ENCODE measurements around the gene PRRG4.

PRRG4 gene

GRCh38 chr11:32827276-32827675 lies 2.5 kb upstream of the PRRG4 start:
- Histone ChIP-seq H3K9me3 (ENCODE audit: control insufficient read depth in 5 of 5, low read length in 5 of 5) (no peaks in the 10 kb centered on the region), H3K4me3 (ENCODE audit: low read depth in 1 of 5, low read length in 5 of 5) (no peak overlapping the region), H3K27ac (ENCODE audit: low read depth, low read length) (no peak overlapping the region), H3K9ac (ENCODE audit: low read length in 5 of 5) (no peak overlapping the region), H3K4me1 (ENCODE audit: control insufficient read depth in 5 of 5, insufficient read depth in 5 of 5, low read length in 5 of 5) (peaks cover 0 to 17% (median 15%) of the 10 kb centered on the region in 5 donors), H3K36me3 (ENCODE audit: control insufficient read depth in 5 of 5, insufficient read depth in 5 of 5, low read length in 5 of 5) (no peaks in the 10 kb centered on the region), H3K27me3 (ENCODE audit: control insufficient read depth in 5 of 5, insufficient read depth in 4 of 5, low read length in 5 of 5) (peaks cover 0 to 2% (median 0%) of the 10 kb centered on the region in 5 donors)

DNA sequence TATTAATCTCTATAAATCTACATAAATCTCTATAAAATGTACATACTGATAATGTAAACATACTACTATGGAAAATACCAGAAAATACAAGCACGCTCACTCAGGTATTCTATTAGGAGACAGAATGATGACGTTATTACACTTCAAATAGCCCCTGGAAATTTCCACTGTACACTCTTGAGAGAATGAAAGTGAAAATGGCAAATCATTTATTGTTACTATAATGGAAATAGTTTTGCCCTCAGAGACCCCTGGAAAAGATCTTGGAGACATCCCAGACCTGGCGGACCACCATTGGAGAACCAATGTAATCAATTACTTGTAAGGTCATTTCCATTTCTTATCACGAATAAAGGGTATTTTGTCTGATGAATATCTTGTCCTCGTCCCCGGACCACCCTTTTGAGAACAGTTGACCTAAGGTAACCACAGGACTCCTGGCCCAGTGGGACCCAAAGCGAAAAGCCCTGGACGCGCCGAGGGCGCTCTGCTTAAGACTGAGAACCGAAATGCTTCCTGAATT lies 509 bp upstream of the PRRG4 start:
- Histone ChIP-seq H3K27me3 (ENCODE audit: control insufficient read depth in 5 of 5, insufficient read depth in 4 of 5, low read length in 5 of 5) (peaks cover 0 to 2% (median 0%) of the 10 kb centered on the region in 5 donors), H3K9me3 (ENCODE audit: control insufficient read depth in 5 of 5, low read length in 5 of 5) (no peaks in the 10 kb centered on the region), H3K4me3 (ENCODE audit: low read depth in 1 of 5, low read length in 5 of 5) (peak overlapping the region; percentile 71 to 80 (median 75)), H3K4me1 (ENCODE audit: control insufficient read depth in 5 of 5, insufficient read depth in 5 of 5, low read length in 5 of 5) (peaks cover 0 to 17% (median 15%) of the 10 kb centered on the region in 5 donors), H3K36me3 (ENCODE audit: control insufficient read depth in 5 of 5, insufficient read depth in 5 of 5, low read length in 5 of 5) (no peaks in the 10 kb centered on the region), H3K9ac (ENCODE audit: low read length in 5 of 5) (peak overlapping the region in 4 of 5 donors; percentile 2 to 60 (median 36)), H3K27ac (ENCODE audit: low read depth, low read length) (no peak overlapping the region)

DNA sequence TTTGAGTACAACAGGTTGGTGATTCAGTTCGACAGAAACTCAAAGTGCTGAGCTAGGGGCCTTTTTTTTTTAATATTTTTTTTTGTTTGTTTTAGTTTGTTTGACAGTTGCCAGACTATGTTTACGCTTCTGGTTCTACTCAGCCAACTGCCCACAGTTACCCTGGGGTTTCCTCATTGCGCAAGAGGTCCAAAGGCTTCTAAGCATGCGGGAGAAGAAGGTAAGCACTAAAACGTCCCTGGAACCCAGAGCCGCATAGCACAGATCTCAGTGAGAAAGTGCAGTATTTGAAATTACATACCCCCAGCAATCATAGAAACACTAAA lies 649 bp downstream of the PRRG4 start:
- Histone ChIP-seq H3K9ac (ENCODE audit: low read length in 5 of 5) (peak overlapping the region in 4 of 5 donors; percentile 24 to 64 (median 52)), H3K27ac (ENCODE audit: low read depth, low read length) (no peak overlapping the region), H3K4me3 (ENCODE audit: low read depth in 1 of 5, low read length in 5 of 5) (peak overlapping the region in 4 of 5 donors; percentile 71 to 80 (median 76)), H3K4me1 (ENCODE audit: control insufficient read depth in 5 of 5, insufficient read depth in 5 of 5, low read length in 5 of 5) (peaks cover 0 to 17% (median 15%) of the 10 kb centered on the region in 5 donors), H3K27me3 (ENCODE audit: control insufficient read depth in 5 of 5, insufficient read depth in 4 of 5, low read length in 5 of 5) (peaks cover 0 to 2% (median 0%) of the 10 kb centered on the region in 5 donors), H3K9me3 (ENCODE audit: control insufficient read depth in 5 of 5, low read length in 5 of 5) (no peaks in the 10 kb centered on the region), H3K36me3 (ENCODE audit: control insufficient read depth in 5 of 5, insufficient read depth in 5 of 5, low read length in 5 of 5) (no peaks in the 10 kb centered on the region)

DNA sequence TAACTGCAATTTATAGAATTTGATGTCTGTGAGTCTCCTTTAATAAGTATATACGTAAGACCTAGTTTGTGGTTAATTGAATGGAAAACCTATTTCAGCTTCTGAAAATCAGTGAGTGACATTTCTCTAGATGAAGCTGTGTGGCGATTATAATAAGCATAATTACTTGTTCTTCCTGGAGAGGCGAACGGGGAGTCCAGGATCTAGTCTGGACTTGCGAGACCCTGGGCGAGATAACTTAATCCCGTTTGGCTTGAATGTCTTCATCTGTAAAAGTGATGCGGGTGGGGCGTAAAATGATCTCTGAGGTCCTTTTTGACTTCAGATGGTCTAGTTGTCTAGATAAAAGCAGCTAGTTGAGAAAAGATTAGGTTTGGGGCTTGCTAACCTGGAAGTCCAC lies 1.1 kb downstream of the PRRG4 start:
- Histone ChIP-seq H3K4me1 (ENCODE audit: control insufficient read depth in 5 of 5, insufficient read depth in 5 of 5, low read length in 5 of 5) (peaks cover 0 to 17% (median 15%) of the 10 kb centered on the region in 5 donors), H3K4me3 (ENCODE audit: low read depth in 1 of 5, low read length in 5 of 5) (no peak overlapping the region)

GRCh38 chr11:32831221-32831620 lies 1.5 kb downstream of the PRRG4 start:
- Histone ChIP-seq H3K9ac (ENCODE audit: low read length in 5 of 5) (no peak overlapping the region), H3K4me3 (ENCODE audit: low read depth in 1 of 5, low read length in 5 of 5) (no peak overlapping the region), H3K4me1 (ENCODE audit: control insufficient read depth in 5 of 5, insufficient read depth in 5 of 5, low read length in 5 of 5) (peaks cover 0 to 17% (median 15%) of the 10 kb centered on the region in 5 donors)

More for the DNA sequence above, 1.1 kb downstream of the PRRG4 start:
- Histone ChIP-seq H3K27ac (ENCODE audit: low read depth, low read length) (no peak overlapping the region), H3K27me3 (ENCODE audit: control insufficient read depth in 5 of 5, insufficient read depth in 4 of 5, low read length in 5 of 5) (peaks cover 0 to 2% (median 0%) of the 10 kb centered on the region in 5 donors), H3K36me3 (ENCODE audit: control insufficient read depth in 5 of 5, insufficient read depth in 5 of 5, low read length in 5 of 5) (no peaks in the 10 kb centered on the region), H3K9me3 (ENCODE audit: control insufficient read depth in 5 of 5, low read length in 5 of 5) (no peaks in the 10 kb centered on the region), H3K9ac (ENCODE audit: low read length in 5 of 5) (no peak overlapping the region)

GRCh38 chr11:32833921-32834320 lies 4.2 kb downstream of the PRRG4 start:
- no peak overlapping the region for H3K9ac ChIP-seq (ENCODE audit: low read length in 5 of 5)
- no peaks in the 10 kb centered on the region for H3K9me3 ChIP-seq (ENCODE audit: control insufficient read depth in 5 of 5, low read length in 5 of 5)
- peaks cover 0 to 2% (median 0%) of the 10 kb centered on the region in 5 donors for H3K27me3 ChIP-seq (ENCODE audit: control insufficient read depth in 5 of 5, insufficient read depth in 4 of 5, low read length in 5 of 5)
- no peak overlapping the region for H3K27ac ChIP-seq (ENCODE audit: low read depth, low read length)
- H3K4me3 ChIP-seq (ENCODE audit: low read depth in 1 of 5, low read length in 5 of 5): no peak overlapping the region
- no peaks in the 10 kb centered on the region for H3K36me3 ChIP-seq (ENCODE audit: control insufficient read depth in 5 of 5, insufficient read depth in 5 of 5, low read length in 5 of 5)
- H3K4me1 ChIP-seq (ENCODE audit: control insufficient read depth in 5 of 5, insufficient read depth in 5 of 5, low read length in 5 of 5): peaks cover 0 to 17% (median 15%) of the 10 kb centered on the region in 5 donors

More at GRCh38 chr11:32831221-32831620, 1.5 kb downstream of the PRRG4 start:
- no peak overlapping the region for H3K27ac ChIP-seq (ENCODE audit: low read depth, low read length)
- peaks cover 0 to 2% (median 0%) of the 10 kb centered on the region in 5 donors for H3K27me3 ChIP-seq (ENCODE audit: control insufficient read depth in 5 of 5, insufficient read depth in 4 of 5, low read length in 5 of 5)
- H3K36me3 ChIP-seq (ENCODE audit: control insufficient read depth in 5 of 5, insufficient read depth in 5 of 5, low read length in 5 of 5): no peaks in the 10 kb centered on the region
- no peaks in the 10 kb centered on the region for H3K9me3 ChIP-seq (ENCODE audit: control insufficient read depth in 5 of 5, low read length in 5 of 5)

- H3K9ac ChIP-seq (ENCODE audit: low read length in 5 of 5): no peak overlapping the region
- no peaks in the 10 kb centered on the region for H3K9me3 ChIP-seq (ENCODE audit: control insufficient read depth in 5 of 5, low read length in 5 of 5)
- no peaks in the 10 kb centered on the region for H3K4me1 ChIP-seq (ENCODE audit: control insufficient read depth in 5 of 5, insufficient read depth in 5 of 5, low read length in 5 of 5)
- H3K27ac ChIP-seq (ENCODE audit: low read depth, low read length): no peak overlapping the region
- H3K27me3 ChIP-seq (ENCODE audit: control insufficient read depth in 5 of 5, insufficient read depth in 4 of 5, low read length in 5 of 5): no peaks in the 10 kb centered on the region
- no peaks in the 10 kb centered on the region for H3K36me3 ChIP-seq (ENCODE audit: control insufficient read depth in 5 of 5, insufficient read depth in 5 of 5, low read length in 5 of 5)
- no peak overlapping the region for H3K4me3 ChIP-seq (ENCODE audit: low read depth in 1 of 5, low read length in 5 of 5)
Measured at GRCh38 chr11:32836946-32837345, 7.2 kb downstream of the PRRG4 start.

DNA sequence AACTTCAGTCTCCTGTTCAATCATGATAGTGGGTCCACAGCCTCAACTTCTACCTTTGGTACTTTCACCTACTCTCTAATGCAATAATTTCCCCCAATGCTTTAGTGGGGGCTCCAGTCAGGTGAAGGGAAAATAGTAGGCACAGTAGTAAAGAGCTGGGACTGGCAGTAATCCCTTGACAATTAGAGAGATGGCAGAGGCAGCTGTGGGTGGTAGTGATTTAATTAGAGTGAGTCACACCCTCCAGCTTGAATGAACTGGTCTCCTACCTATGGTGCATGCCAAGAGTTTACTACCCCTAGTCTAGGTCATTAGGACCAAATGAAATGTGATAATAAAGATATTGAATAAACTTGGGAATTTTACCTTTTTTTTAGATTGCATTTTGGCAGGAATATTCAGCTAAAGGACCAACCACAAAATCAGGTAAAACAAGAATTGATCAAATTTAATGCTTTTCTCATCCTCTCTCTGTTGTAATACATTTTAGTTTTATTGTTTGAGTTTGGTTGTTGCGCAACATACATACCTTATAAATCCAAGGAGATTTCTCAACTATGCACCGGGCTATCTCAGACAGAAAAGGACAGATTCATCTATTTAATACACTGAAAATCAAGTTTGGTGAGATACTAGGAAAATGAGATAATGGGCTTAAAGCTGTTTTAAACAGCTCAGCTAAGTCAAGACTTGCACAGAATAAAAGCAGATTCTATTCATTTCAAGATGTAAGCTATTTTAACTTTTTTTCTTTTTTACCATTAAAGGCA lies 9.0 kb downstream of the PRRG4 start:
- no peaks in the 10 kb centered on the region for H3K36me3 ChIP-seq (ENCODE audit: control insufficient read depth in 5 of 5, insufficient read depth in 5 of 5, low read length in 5 of 5)
- H3K27ac ChIP-seq (ENCODE audit: low read depth, low read length): no peak overlapping the region
- H3K4me1 ChIP-seq (ENCODE audit: control insufficient read depth in 5 of 5, insufficient read depth in 5 of 5, low read length in 5 of 5): peaks cover 0 to 2% (median 0%) of the 10 kb centered on the region in 5 donors
- H3K9me3 ChIP-seq (ENCODE audit: control insufficient read depth in 5 of 5, low read length in 5 of 5): no peaks in the 10 kb centered on the region
- H3K4me3 ChIP-seq (ENCODE audit: low read depth in 1 of 5, low read length in 5 of 5): no peak overlapping the region
- H3K9ac ChIP-seq (ENCODE audit: low read length in 5 of 5): no peak overlapping the region
- no peaks in the 10 kb centered on the region for H3K27me3 ChIP-seq (ENCODE audit: control insufficient read depth in 5 of 5, insufficient read depth in 4 of 5, low read length in 5 of 5)

DNA sequence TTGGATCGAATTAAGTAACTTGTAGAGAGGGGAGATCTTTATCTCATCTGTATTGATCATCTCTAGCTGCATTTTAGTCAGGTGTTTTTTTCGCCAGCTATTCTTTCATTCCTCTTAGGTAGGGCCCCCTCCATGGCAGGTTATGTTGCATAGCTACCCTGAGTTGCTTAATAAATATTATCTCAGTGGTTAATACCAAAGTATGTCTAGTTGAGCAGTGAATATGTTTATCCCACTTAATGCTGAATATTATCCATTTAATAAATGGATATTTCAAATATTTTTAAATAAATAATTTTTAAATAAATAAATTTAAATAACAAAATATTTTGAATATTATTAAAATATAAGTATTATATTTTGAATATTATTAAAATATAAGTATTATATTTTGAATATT lies 9.6 kb downstream of the PRRG4 start:
- Histone ChIP-seq H3K4me3 (ENCODE audit: low read depth in 1 of 5, low read length in 5 of 5) (no peak overlapping the region), H3K4me1 (ENCODE audit: control insufficient read depth in 5 of 5, insufficient read depth in 5 of 5, low read length in 5 of 5) (peaks cover 0 to 3% (median 0%) of the 10 kb centered on the region in 5 donors), H3K36me3 (ENCODE audit: control insufficient read depth in 5 of 5, insufficient read depth in 5 of 5, low read length in 5 of 5) (no peaks in the 10 kb centered on the region), H3K27me3 (ENCODE audit: control insufficient read depth in 5 of 5, insufficient read depth in 4 of 5, low read length in 5 of 5) (no peaks in the 10 kb centered on the region), H3K9me3 (ENCODE audit: control insufficient read depth in 5 of 5, low read length in 5 of 5) (no peaks in the 10 kb centered on the region), H3K27ac (ENCODE audit: low read depth, low read length) (no peak overlapping the region), H3K9ac (ENCODE audit: low read length in 5 of 5) (no peak overlapping the region)

DNA sequence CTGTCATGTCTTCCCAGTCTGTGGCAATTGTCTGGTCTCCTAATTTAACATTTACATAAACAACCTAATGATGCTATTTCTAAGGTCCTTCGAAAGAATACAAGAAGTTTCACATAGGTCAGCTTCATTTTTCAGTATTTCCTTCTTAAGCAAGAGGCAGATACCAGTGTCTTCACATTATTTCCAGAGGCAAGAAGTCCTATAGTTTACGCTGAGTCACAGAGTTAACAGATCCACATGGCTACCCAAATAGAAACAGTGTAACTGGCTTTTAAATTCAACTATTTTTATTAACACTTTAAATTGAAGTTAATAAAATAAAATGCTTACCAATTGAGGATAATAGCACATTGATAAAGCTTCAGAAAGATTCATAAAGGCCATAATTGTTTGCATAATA lies 10.9 kb downstream of the PRRG4 start:
- no peaks in the 10 kb centered on the region for H3K36me3 ChIP-seq (ENCODE audit: control insufficient read depth in 5 of 5, insufficient read depth in 5 of 5, low read length in 5 of 5)
- H3K27ac ChIP-seq (ENCODE audit: low read depth, low read length): no peak overlapping the region
- no peak overlapping the region for H3K9ac ChIP-seq (ENCODE audit: low read length in 5 of 5)
- no peak overlapping the region for H3K4me3 ChIP-seq (ENCODE audit: low read depth in 1 of 5, low read length in 5 of 5)
- H3K9me3 ChIP-seq (ENCODE audit: control insufficient read depth in 5 of 5, low read length in 5 of 5): no peaks in the 10 kb centered on the region
- peaks cover 0 to 3% (median 0%) of the 10 kb centered on the region in 5 donors for H3K4me1 ChIP-seq (ENCODE audit: control insufficient read depth in 5 of 5, insufficient read depth in 5 of 5, low read length in 5 of 5)
- no peaks in the 10 kb centered on the region for H3K27me3 ChIP-seq (ENCODE audit: control insufficient read depth in 5 of 5, insufficient read depth in 4 of 5, low read length in 5 of 5)

Measured in subcutaneous abdominal adipose tissue (tissue), 5 donors.